ENCODE measurements around the gene KRTAP2-4. TPM values are rescaled to one million over a fixed set of nuclear protein-coding genes. Genes with fewer than 3 reads are reported as not detected.

KRTAP2-4 gene
- total RNA-seq, 1 experiment from 2014 or later: not detected

DNA sequence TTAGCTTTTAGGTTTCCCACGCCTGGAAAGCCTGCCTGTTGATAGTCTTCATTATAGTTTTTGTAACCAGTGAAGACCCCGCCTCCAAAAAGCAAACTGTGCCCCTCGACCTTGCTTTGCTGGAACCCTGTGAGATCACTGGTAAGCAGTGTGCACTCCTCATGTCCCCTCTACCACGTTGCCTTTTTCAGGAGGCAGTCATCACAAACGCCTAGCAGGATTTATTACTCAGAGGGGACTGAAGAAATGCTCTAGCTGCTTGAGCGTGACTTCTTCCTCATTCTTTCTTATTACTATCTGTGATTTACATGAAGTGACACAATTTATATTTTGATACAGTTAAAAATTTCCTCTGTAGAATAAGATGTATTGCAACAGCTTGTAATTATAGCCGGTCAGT is 50.2 kb downstream of the KRTAP2-4 start:
- H3K23ac ChIP-seq (ENCODE audit: insufficient read length, low read depth, low read length): no peak overlapping the region
- no peak overlapping the region for H3K18ac ChIP-seq (ENCODE audit: insufficient read length, low read depth, low read length)
- H2BK20ac ChIP-seq (ENCODE audit: low read depth, low read length, poor library complexity, severe bottlenecking): no peak overlapping the region
- no peak overlapping the region for H3K4me3 Mint-ChIP-seq
- H2BK15ac ChIP-seq (ENCODE audit: low read depth, low read length): no peak overlapping the region
- TF ChIP-seq, protein P1, sequence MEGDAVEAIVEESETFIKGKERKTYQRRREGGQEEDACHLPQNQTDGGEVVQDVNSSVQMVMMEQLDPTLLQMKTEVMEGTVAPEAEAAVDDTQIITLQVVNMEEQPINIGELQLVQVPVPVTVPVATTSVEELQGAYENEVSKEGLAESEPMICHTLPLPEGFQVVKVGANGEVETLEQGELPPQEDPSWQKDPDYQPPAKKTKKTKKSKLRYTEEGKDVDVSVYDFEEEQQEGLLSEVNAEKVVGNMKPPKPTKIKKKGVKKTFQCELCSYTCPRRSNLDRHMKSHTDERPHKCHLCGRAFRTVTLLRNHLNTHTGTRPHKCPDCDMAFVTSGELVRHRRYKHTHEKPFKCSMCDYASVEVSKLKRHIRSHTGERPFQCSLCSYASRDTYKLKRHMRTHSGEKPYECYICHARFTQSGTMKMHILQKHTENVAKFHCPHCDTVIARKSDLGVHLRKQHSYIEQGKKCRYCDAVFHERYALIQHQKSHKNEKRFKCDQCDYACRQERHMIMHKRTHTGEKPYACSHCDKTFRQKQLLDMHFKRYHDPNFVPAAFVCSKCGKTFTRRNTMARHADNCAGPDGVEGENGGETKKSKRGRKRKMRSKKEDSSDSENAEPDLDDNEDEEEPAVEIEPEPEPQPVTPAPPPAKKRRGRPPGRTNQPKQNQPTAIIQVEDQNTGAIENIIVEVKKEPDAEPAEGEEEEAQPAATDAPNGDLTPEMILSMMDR (conservative IDR thresholded peaks at IDR 0.05): no peak
- H4K91ac ChIP-seq (ENCODE audit: insufficient read length, low read depth, low read length): no peak overlapping the region
- H3K4me1 ChIP-seq (ENCODE audit: insufficient read depth, low read length): no peaks in the 10 kb centered on the region
- DNase-seq: no peak
- H3K4me1 Mint-ChIP-seq: peaks cover 0 to 2% of the 10 kb centered on the region in 2 experiments; a peak in 1 of 4 replicates
- no peaks in the 10 kb centered on the region for H3K23me2 ChIP-seq (ENCODE audit: insufficient read length, low read depth, low read length, poor library complexity, severe bottlenecking)
- H4K20me1 ChIP-seq (ENCODE audit: control insufficient read depth, insufficient read depth, insufficient read length): no peaks in the 10 kb centered on the region
- no peak overlapping the region for H3K9ac ChIP-seq (ENCODE audit: extremely low read depth, insufficient read length, low read length)
- no peak overlapping the region for H4K8ac ChIP-seq (replicated peaks; ENCODE audit: insufficient read length, low read depth, low read length)
- no peaks in the 10 kb centered on the region for H3K79me2 ChIP-seq (ENCODE audit: insufficient read depth, low read length)
- no peaks in the 10 kb centered on the region for H3K27me3 Mint-ChIP-seq (ENCODE audit: low read depth)
- H2AFZ ChIP-seq (ENCODE audit: low read length): no peak overlapping the region
- H3K56ac ChIP-seq (ENCODE audit: insufficient read length, low read depth, low read length): no peak overlapping the region
- H3K4ac ChIP-seq (ENCODE audit: low read depth, low read length): no peak overlapping the region
- no peak overlapping the region for H3K27ac Mint-ChIP-seq
- H3K4me2 ChIP-seq (ENCODE audit: insufficient read depth, insufficient read length, low read length): no peak overlapping the region
- H2BK12ac ChIP-seq (ENCODE audit: insufficient read length, low read depth, low read length): no peak overlapping the region
- no peak overlapping the region for H3K14ac ChIP-seq (ENCODE audit: insufficient read depth, low read length)
- H3T11ph ChIP-seq (ENCODE audit: low read length): no peak overlapping the region
- no peak overlapping the region for H3K27ac ChIP-seq (ENCODE audit: insufficient read length, low read depth, low read length)
- no peaks in the 10 kb centered on the region for H3K27me3 ChIP-seq (ENCODE audit: insufficient read depth, low read length)
- H2BK120ac ChIP-seq (ENCODE audit: low read depth, low read length, poor library complexity, severe bottlenecking): no peak overlapping the region
- H3K9me3 Mint-ChIP-seq: no peaks in the 10 kb centered on the region
- no peaks in the 10 kb centered on the region for H3K79me1 ChIP-seq (ENCODE audit: insufficient read depth, low read depth, low read length, poor library complexity, severe bottlenecking)
- H4K5ac ChIP-seq (ENCODE audit: insufficient read length, low read depth, low read length): no peak overlapping the region
- H2BK5ac ChIP-seq (ENCODE audit: insufficient read length, low read length): no peak overlapping the region
- no peak overlapping the region for H2AK5ac ChIP-seq (ENCODE audit: insufficient read length, low read length)
- H3K36me3 Mint-ChIP-seq (ENCODE audit: insufficient read depth in 1 of 3, low read depth in 3 of 3): no peaks in the 10 kb centered on the region
- no peaks in the 10 kb centered on the region for H3K9me3 ChIP-seq (ENCODE audit: control insufficient read depth, low read depth, low read length)
- no CpG with 5 or more reads among the region's 7 CpGs for WGBS (ENCODE audit: extremely low coverage, insufficient read length, low lambda C conversion rate)

Other genes starting within 250 kb of the KRTAP2-4 start
- gene KRT10, start 243.3 kb downstream of the KRTAP2-4 start, total RNA-seq (2021): 24.0 and 28.4 TPM in 2 replicates
- not detected in 2 replicates for gene KRT12, start 198.7 kb downstream of the KRTAP2-4 start, total RNA-seq (2021)
- gene KRT20, start 180.6 kb downstream of the KRTAP2-4 start, total RNA-seq (2021): not detected in 2 replicates
- not detected in 2 replicates for gene KRT23, start 128.2 kb downstream of the KRTAP2-4 start, total RNA-seq (2021)
- gene KRT39, start 98.9 kb downstream of the KRTAP2-4 start, total RNA-seq (2021): not detected in 2 replicates
- gene KRT40, start 81.6 kb downstream of the KRTAP2-4 start, total RNA-seq (2021): not detected in 2 replicates
- gene KRTAP3-3, start 71.7 kb downstream of the KRTAP2-4 start, total RNA-seq (2021): not detected in 2 replicates
- gene KRTAP3-2, start 66.0 kb downstream of the KRTAP2-4 start, total RNA-seq (2021): not detected in 2 replicates
- gene KRTAP3-1, start 56.8 kb downstream of the KRTAP2-4 start, total RNA-seq (2021): not detected in 2 replicates
- gene KRTAP1-5, start 38.7 kb downstream of the KRTAP2-4 start, total RNA-seq (2021): not detected in 2 replicates
- not detected in 2 replicates for gene KRTAP1-4, start 35.7 kb downstream of the KRTAP2-4 start, total RNA-seq (2021)
- gene KRTAP1-3, start 31.0 kb downstream of the KRTAP2-4 start, total RNA-seq (2021): not detected in 2 replicates
- gene KRTAP1-1, start 24.4 kb downstream of the KRTAP2-4 start, total RNA-seq (2021): not detected in 2 replicates
- not detected in 2 replicates for gene KRTAP2-1, start 18.6 kb downstream of the KRTAP2-4 start, total RNA-seq (2021)
- not detected in 2 replicates for gene KRTAP2-2, start 10.6 kb downstream of the KRTAP2-4 start, total RNA-seq (2021)
- not detected in 2 replicates for gene KRTAP2-3, start 5.8 kb downstream of the KRTAP2-4 start, total RNA-seq (2021)
- not detected in 2 replicates for gene KRTAP4-7, start 18.3 kb upstream of the KRTAP2-4 start, total RNA-seq (2021)
- gene KRTAP4-8, start 32.3 kb upstream of the KRTAP2-4 start, total RNA-seq (2021): not detected in 2 replicates
- gene KRTAP4-16, start 36.3 kb upstream of the KRTAP2-4 start, total RNA-seq (2021): not detected in 2 replicates
- gene KRTAP4-9, start 39.5 kb upstream of the KRTAP2-4 start, total RNA-seq (2021): not detected in 2 replicates
- not detected in 2 replicates for gene KRTAP4-11, start 52.5 kb upstream of the KRTAP2-4 start, total RNA-seq (2021)
- gene KRTAP4-12, start 58.3 kb upstream of the KRTAP2-4 start, total RNA-seq (2021): not detected in 2 replicates
- gene KRTAP4-6, start 74.7 kb upstream of the KRTAP2-4 start, total RNA-seq (2021): not detected in 2 replicates
- not detected in 2 replicates for gene KRTAP4-5, start 83.9 kb upstream of the KRTAP2-4 start, total RNA-seq (2021)
- not detected in 2 replicates for gene KRTAP4-4, start 94.9 kb upstream of the KRTAP2-4 start, total RNA-seq (2021)
- gene KRTAP4-3, start 102.3 kb upstream of the KRTAP2-4 start, total RNA-seq (2021): not detected in 2 replicates
- not detected in 2 replicates for gene KRTAP4-2, start 112.3 kb upstream of the KRTAP2-4 start, total RNA-seq (2021)
- not detected in 2 replicates for gene KRTAP4-1, start 119.0 kb upstream of the KRTAP2-4 start, total RNA-seq (2021)
- gene KRTAP9-1, start 124.0 kb upstream of the KRTAP2-4 start, total RNA-seq (2021): not detected in 2 replicates
- gene KRTAP9-2, start 160.8 kb upstream of the KRTAP2-4 start, total RNA-seq (2021): not detected in 2 replicates
- gene KRTAP9-3, start 166.6 kb upstream of the KRTAP2-4 start, total RNA-seq (2021): not detected in 2 replicates
- gene KRTAP9-8, start 172.1 kb upstream of the KRTAP2-4 start, total RNA-seq (2021): not detected in 2 replicates
- not detected in 2 replicates for gene KRTAP9-4, start 183.8 kb upstream of the KRTAP2-4 start, total RNA-seq (2021)
- not detected in 2 replicates for gene KRTAP9-9, start 189.5 kb upstream of the KRTAP2-4 start, total RNA-seq (2021)
- gene KRTAP9-6, start 199.5 kb upstream of the KRTAP2-4 start, total RNA-seq (2021): not detected in 2 replicates
- not detected in 2 replicates for gene KRTAP9-7, start 209.8 kb upstream of the KRTAP2-4 start, total RNA-seq (2021)
- not detected in 2 replicates for gene KRTAP29-1, start 237.0 kb upstream of the KRTAP2-4 start, total RNA-seq (2021)
- not detected in 2 replicates for gene KRTAP16-1, start 243.4 kb upstream of the KRTAP2-4 start, total RNA-seq (2021)
- gene KRTAP17-1, start 249.8 kb upstream of the KRTAP2-4 start, total RNA-seq (2021): not detected in 2 replicates